GM12875 (cell line): ENCODE measurements around the gene PPP1R1A.

Experiments used
- H3K4me3 ChIP-seq: one replicate; pipeline ENCODE4 v1.5.1; 2011; ENCODE audit warnings: low read depth, low read length, control low read depth
- TF ChIP-seq, protein P1 (sequence below): IDR thresholded peaks from 2 replicates; pipeline ENCODE4 v1.5.1; 2011; ENCODE audit warnings: low read depth, mild to moderate bottlenecking, control low read depth, inconsistent platforms, low read length, moderate library complexity, borderline replicate concordance; ENCODE audit not compliant: insufficient read depth

PPP1R1A gene

DNA sequence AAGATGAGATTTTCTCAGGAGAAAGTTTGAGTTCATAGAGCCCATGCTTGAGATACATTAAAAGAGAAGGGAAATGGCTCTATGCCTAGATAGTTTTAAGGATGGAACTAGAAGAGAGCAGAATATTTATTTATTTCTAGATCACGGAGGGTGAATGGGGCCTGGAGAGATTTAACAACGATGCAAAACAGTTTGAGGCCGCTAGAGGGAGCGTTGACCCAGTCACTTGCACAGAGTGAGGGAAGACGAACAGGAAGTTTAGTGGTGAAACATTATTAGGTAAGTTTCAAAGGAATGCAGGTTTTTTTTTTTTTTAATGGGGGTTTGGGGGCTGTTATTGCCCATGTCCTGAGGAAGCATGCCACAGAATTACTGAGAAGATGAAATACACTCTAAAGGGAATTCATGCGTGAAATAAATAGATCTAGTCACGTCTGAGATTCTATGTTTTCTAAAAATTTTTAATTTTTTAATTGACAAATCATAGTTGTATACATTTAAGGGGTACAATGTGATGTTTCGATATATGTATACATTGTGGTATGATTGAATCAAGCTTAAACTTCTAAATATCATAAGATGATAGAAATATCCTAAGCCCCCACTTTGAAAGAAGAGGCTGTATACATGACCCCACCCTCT, 14.8 kb upstream of the PPP1R1A start:
- no peak overlapping the region for H3K4me3 ChIP-seq
- TF ChIP-seq, protein P1, sequence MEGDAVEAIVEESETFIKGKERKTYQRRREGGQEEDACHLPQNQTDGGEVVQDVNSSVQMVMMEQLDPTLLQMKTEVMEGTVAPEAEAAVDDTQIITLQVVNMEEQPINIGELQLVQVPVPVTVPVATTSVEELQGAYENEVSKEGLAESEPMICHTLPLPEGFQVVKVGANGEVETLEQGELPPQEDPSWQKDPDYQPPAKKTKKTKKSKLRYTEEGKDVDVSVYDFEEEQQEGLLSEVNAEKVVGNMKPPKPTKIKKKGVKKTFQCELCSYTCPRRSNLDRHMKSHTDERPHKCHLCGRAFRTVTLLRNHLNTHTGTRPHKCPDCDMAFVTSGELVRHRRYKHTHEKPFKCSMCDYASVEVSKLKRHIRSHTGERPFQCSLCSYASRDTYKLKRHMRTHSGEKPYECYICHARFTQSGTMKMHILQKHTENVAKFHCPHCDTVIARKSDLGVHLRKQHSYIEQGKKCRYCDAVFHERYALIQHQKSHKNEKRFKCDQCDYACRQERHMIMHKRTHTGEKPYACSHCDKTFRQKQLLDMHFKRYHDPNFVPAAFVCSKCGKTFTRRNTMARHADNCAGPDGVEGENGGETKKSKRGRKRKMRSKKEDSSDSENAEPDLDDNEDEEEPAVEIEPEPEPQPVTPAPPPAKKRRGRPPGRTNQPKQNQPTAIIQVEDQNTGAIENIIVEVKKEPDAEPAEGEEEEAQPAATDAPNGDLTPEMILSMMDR, result peak; percentile 81

GRCh38 chr12:54602661-54603060, 14.2 kb upstream of the PPP1R1A start:
- TF ChIP-seq, protein P1, result no peak
- no peak overlapping the region for H3K4me3 ChIP-seq

GRCh38 chr12:54601841-54602240, 13.4 kb upstream of the PPP1R1A start:
- TF ChIP-seq, protein P1, result no peak
- no peak overlapping the region for H3K4me3 ChIP-seq

DNA sequence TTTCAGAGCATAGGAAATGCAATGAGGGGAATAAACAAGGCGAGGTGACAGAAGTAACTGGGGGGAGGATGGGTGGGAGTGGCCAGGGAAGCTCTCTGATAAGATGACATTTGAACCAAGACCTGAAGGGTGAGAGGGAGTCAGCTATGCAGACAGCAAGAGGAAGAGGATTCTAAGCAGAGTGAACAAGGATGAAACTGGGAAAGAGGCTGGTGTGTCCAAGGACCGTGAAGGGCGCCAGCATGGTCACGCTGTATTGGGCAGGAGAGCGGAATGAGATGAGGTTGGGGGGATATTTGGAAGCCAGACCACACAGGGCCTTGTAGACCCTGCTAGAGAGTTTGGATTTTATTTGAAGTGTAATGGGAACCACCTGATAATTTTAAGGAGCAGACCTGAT, 10.5 kb upstream of the PPP1R1A start:
- TF ChIP-seq, protein P1, result no peak
- no peak overlapping the region for H3K4me3 ChIP-seq

DNA sequence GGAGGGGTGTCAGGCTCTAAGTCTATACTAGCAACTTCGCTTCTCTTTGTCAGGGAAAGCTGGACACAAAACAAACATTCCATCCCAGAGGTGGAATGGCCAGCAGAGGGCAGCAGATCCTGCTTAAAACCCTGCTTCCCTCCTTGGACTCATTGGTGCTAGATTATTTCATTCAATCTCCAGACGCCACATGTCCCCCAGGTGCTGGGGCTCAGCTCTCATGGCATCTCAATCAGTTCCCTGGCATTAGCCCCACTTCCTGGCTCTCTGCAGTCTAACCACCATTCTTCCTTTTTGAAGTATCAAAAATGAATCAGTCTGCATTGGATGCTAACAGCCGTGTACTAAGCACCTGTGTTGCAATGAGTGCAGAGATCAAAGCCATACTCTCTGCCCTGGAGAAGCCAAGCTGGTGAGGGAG, 8.1 kb upstream of the PPP1R1A start:
- H3K4me3 ChIP-seq, result no peak overlapping the region
- TF ChIP-seq, protein P1, result peak; percentile 84

DNA sequence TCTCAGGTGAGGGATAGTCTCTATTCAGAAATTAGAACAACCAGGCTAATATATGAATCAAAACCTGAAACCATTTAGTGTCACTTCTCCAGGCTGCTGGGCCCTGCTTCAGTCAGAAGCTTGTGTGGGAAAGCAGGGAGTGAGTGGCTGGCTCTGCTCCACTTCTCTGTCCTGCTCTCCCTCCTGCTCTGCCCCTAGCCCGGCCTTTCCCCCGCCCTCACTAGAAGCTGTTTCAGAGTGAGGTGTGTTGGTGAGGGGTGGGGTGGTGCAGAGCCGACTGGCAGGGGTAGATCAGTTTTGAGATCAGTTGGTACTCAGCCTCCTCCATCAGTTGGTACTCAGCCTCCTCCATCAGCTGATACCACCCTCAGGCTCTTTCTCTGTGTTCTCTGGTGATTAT, 7.0 kb upstream of the PPP1R1A start:
- TF ChIP-seq, protein P1, result no peak
- no peak overlapping the region for H3K4me3 ChIP-seq

DNA sequence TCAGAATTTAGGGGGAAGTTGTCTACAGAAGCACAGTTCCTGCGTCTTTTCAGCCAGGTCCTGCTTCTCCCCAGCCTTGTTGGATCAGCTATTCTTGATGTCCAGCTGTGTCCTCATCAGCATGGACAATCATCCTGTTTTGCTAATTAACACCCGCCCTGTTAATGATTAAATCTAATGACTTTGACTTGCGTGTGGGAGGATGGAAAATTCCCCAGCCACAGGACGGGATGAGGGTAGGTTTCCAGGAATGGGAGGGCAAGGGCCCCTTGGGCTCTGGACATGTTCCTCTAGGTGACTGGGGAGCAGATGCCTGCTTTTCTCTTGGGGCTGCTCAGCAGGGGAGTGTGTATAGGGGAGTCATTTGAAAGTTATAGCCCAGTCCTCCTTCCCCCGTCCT, 5.3 kb upstream of the PPP1R1A start:
- H3K4me3 ChIP-seq, result no peak overlapping the region
- TF ChIP-seq, protein P1, result no peak
